PC-9 (cell line): Measurements from ENCODE around the gene KRTAP5-11. TPM values are rescaled to one million over a fixed set of nuclear protein-coding genes. Genes with fewer than 3 reads are reported as not detected.
"Not testable (repeated sequence)": the region's sequence is repeated elsewhere in the genome, so short reads cannot be mapped to it uniquely, and the experiment has no call there.

Source experiments
- BruUV-seq: library from RNA; stranded (reverse); fragments of 400-500 nt; replicated peaks from 2 replicates; lab custom pipeline; 2021; lab: Mats Ljungman, UMichigan
- CTCF ChIA-PET: fragments of 300-600 bp; sonication (Branson Sonifier 250); formaldehyde crosslinking; loops from one replicate; lab custom pipeline; 2022; ENCODE audit warnings: antibody characterized with exemption; lab: Charles Lee
- POLR2A ChIA-PET: fragments of 300-600 bp; sonication (Branson Sonifier 250); formaldehyde crosslinking; loops from one replicate; lab custom pipeline; 2022; ENCODE audit warnings: antibody characterized with exemption; ENCODE audit not compliant: unreplicated experiment; lab: Charles Lee
- DNase-seq, 2 experiments: peaks; one replicate each; pipeline versions ENCODE4 v3.0.0 to v3.0.0-alpha.2; 2015 to 2022; ENCODE audit warnings: mixed read lengths in 1 of 2
- H2AFZ ChIP-seq: fragments of 200-600 bp; sonication (generic); 2 replicates; pipeline ENCODE4 v1.8.1; 2017; ENCODE audit warnings: antibody characterized with exemption
- H3F3A ChIP-seq: fragments of 200-600 bp; sonication (generic); 2 replicates; pipeline ENCODE4 v1.8.1; 2017; ENCODE audit warnings: antibody characterized with exemption, mild to moderate bottlenecking, low read depth; ENCODE audit not compliant: insufficient read depth
- H3K27ac ChIP-seq: fragments of 200-600 bp; sonication (generic); 2 replicates; pipeline ENCODE4 v1.6.1; 2016; ENCODE audit warnings: mixed run types
- H3K27me3 ChIP-seq: fragments of 200-600 bp; sonication (generic); 2 replicates; pipeline ENCODE4 v1.6.1; 2016; ENCODE audit warnings: low read depth, mixed run types; ENCODE audit not compliant: insufficient read depth
- H3K36me3 ChIP-seq: fragments of 200-600 bp; sonication (generic); 2 replicates; pipeline ENCODE4 v1.6.1; 2016; ENCODE audit warnings: low read depth, mixed run types
- H3K4me1 ChIP-seq: fragments of 200-600 bp; sonication (generic); replicated peaks from 2 replicates; pipeline ENCODE4 v1.6.1; 2016; ENCODE audit warnings: mixed run types; ENCODE audit not compliant: insufficient read depth
- H3K4me2 ChIP-seq: fragments of 200-600 bp; sonication (generic); 2 replicates; pipeline ENCODE4 v1.6.1; 2017; ENCODE audit warnings: mixed run types
- H3K4me3 ChIP-seq: fragments of 200-600 bp; sonication (generic); 2 replicates; pipeline ENCODE4 v1.6.1; 2016; ENCODE audit warnings: mixed run types
- H3K79me2 ChIP-seq: fragments of 200-600 bp; sonication (generic); 2 replicates; pipeline ENCODE4 v1.6.1; 2017; ENCODE audit warnings: low read depth, mixed run types
- H3K9me2 ChIP-seq: fragments of 200-600 bp; sonication (generic); 2 replicates; pipeline ENCODE4 v1.8.1; 2017; ENCODE audit warnings: mild to moderate bottlenecking; ENCODE audit not compliant: insufficient read depth
- H3K9me3 ChIP-seq: fragments of 200-600 bp; sonication (generic); 2 replicates; pipeline ENCODE4 v1.8.1; 2016; ENCODE audit warnings: low read depth; ENCODE audit not compliant: insufficient read depth
- H4K20me1 ChIP-seq: fragments of 200-600 bp; sonication (generic); 2 replicates; pipeline ENCODE4 v1.8.1; 2017; ENCODE audit not compliant: insufficient read depth
- EZH2 ChIP-seq: fragments of 200-600 bp; sonication (generic); IDR thresholded peaks from 2 replicates; pipeline ENCODE4 v1.8.0; 2017; ENCODE audit warnings: antibody characterized with exemption, low read depth
- intact Hi-C: fragments of 100-400 bp; cut with micrococcal nuclease; formaldehyde crosslinking; loops from one replicate; pipeline ENCODE4 v1.10.0; 2022; ENCODE audit not compliant: unreplicated experiment
- total RNA-seq: library from RNA; stranded (reverse); gene quantifications from 2 replicates; pipeline ENCODE4 v1.2.3, GENCODE V29; 2021
- TF ChIP-seq, protein P1 (sequence below): fragments of 200-600 bp; sonication (generic); conservative IDR thresholded peaks from 2 replicates; pipeline ENCODE4 v1.6.1; 2017; ENCODE audit warnings: mixed run types, antibody characterized with exemption, mild to moderate bottlenecking, moderate library complexity

The KRTAP5-11 gene
- total RNA-seq, 1 experiment from 2014 or later, result not detected

DNA sequence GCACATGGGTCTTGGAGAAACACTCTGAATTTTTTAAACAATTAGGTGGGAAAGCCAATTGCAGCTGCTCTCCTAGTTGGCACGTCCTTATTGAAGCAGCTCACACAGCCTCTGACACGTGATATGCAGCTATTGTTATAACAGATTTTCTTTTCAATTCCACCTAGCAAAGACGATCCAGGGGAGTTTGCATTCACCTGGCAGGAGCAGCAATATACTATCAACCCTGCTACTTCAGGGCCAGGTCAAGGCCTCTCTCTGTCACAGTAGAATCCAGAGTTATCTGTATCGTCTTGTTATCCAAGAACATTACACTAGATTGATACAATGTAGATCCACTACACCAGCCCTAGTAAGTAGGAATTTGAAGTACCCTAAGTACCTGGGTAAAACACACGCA is 8.3 kb downstream of the KRTAP5-11 start:
- H3K9me3 ChIP-seq, result no peaks in the 10 kb centered on the region
- POLR2A ChIA-PET, result interaction anchor here (0.6 kb wide), 1 partner anchor 573 kb away, joined by 3 read pairs; no protein-coding TSS in a partner anchor
- intact Hi-C loops, result no loop called here
- H4K20me1 ChIP-seq, result no peaks in the 10 kb centered on the region
- H3K4me1 ChIP-seq, result no peaks in the 10 kb centered on the region
- peaks cover 44% of the 10 kb centered on the region for H3K27me3 ChIP-seq
- H3K27ac ChIP-seq, result no peak overlapping the region
- no peaks in the 10 kb centered on the region for H3F3A ChIP-seq
- H3K9me2 ChIP-seq, result no peaks in the 10 kb centered on the region
- H3K4me2 ChIP-seq, result no peak overlapping the region
- CTCF ChIA-PET, result interaction anchor here (0.6 kb wide), 1 partner anchor 1894 kb away, joined by 3 read pairs; no protein-coding TSS in a partner anchor
- H3K36me3 ChIP-seq, result no peaks in the 10 kb centered on the region
- H3K4me3 ChIP-seq, result no peak overlapping the region
- BruUV-seq, result no TSS peak
- no peak for DNase-seq
- H2AFZ ChIP-seq, result no peak overlapping the region
- TF ChIP-seq, protein P1, sequence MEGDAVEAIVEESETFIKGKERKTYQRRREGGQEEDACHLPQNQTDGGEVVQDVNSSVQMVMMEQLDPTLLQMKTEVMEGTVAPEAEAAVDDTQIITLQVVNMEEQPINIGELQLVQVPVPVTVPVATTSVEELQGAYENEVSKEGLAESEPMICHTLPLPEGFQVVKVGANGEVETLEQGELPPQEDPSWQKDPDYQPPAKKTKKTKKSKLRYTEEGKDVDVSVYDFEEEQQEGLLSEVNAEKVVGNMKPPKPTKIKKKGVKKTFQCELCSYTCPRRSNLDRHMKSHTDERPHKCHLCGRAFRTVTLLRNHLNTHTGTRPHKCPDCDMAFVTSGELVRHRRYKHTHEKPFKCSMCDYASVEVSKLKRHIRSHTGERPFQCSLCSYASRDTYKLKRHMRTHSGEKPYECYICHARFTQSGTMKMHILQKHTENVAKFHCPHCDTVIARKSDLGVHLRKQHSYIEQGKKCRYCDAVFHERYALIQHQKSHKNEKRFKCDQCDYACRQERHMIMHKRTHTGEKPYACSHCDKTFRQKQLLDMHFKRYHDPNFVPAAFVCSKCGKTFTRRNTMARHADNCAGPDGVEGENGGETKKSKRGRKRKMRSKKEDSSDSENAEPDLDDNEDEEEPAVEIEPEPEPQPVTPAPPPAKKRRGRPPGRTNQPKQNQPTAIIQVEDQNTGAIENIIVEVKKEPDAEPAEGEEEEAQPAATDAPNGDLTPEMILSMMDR, result no peak
- TF ChIP-seq EZH2, result no peak
- no peaks in the 10 kb centered on the region for H3K79me2 ChIP-seq

DNA sequence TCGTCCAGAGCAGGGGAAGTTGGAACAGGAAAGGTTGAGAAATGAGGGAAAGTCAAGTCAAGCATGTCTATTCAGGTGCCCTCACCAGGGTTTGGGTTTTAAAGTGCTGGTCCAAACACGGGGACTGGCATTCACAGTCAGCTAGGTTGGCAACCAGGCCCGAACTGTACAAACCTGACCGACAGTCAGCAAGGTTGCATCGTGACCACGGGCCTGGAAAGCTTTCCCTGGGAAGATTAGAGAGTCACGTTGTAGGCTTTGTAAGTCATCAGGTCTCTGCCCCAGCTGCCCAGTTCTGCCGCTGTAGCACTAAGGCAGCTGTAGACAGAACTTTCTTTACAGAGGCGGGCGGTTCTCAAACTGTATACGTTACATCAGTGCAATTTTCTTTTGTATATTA is 9.9 kb downstream of the KRTAP5-11 start:
- Histone ChIP-seq H3K79me2 (no peaks in the 10 kb centered on the region), H2AFZ (no peak overlapping the region), H3F3A (no peaks in the 10 kb centered on the region), H4K20me1 (no peaks in the 10 kb centered on the region), H3K27ac (no peak overlapping the region), H3K9me2 (no peaks in the 10 kb centered on the region), H3K4me3 (no peak overlapping the region), H3K36me3 (no peaks in the 10 kb centered on the region), H3K27me3 (peaks cover 40% of the 10 kb centered on the region), H3K4me2 (no peak overlapping the region), H3K4me1 (0 out of 2 replicates have a peak, but pooled peaks cover 5% of the 10 kb centered on the region), H3K9me3 (no peaks in the 10 kb centered on the region)
- no peak for DNase-seq
- ChIA-PET CTCF (interaction anchor here (0.7 kb wide), 1 partner anchor 399 kb away, joined by 3 read pairs; no protein-coding TSS in a partner anchor), POLR2A (no interaction called here)
- intact Hi-C loops, result no loop called here
- no TSS peak for BruUV-seq
- TF ChIP-seq, protein P1, result no peak

DNA sequence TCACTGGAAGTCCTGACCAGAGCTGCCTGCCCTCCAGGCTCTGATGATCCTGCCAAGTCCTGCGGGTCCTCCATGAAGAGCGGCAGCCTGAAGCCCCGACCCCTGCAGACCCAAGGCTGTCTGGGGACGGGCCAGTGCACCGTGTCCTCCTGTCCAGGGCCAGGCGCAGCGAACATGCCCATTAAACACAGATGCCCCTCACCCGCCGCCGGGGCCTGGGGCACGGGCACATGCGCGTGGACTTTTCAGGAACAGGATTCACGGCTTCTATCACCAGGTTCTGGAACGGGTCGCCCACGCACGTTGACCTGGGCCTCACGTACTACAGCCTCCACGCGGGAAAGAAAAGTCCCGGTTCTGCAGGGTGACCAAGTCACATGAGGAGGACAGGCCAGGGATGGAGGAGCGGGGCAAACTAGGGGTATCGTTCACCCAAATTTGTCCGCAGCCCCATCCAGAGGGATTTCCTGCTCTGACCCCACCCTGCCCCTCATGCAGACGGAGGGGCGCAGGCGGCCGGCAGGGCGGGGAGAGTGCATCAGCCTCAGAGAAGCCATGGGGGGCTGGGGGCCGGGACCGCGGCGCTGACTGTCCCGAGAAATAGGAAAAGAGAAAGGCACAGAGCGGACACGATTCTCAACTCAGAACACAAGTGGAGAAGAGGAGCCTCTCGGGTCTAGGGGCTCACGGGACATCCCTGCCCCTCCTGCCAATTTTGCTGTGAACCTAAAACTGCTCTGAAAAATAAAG is 11.4 kb downstream of the KRTAP5-11 start:
- CTCF ChIA-PET, result interaction anchor here (0.6 kb wide), 1 partner anchor 9 kb away, joined by 3 read pairs; no protein-coding TSS in a partner anchor
- H3K9me2 ChIP-seq, POLR2A ChIA-PET, intact Hi-C loops, H3K4me1 ChIP-seq, H3K4me2 ChIP-seq, H3K4me3 ChIP-seq, BruUV-seq, H3K27ac ChIP-seq, H3K79me2 ChIP-seq, H3K36me3 ChIP-seq, H2AFZ ChIP-seq, H3K9me3 ChIP-seq, DNase-seq, H3F3A ChIP-seq, H4K20me1 ChIP-seq: not testable (repeated sequence)
- peaks cover 32% of the 10 kb centered on the region for H3K27me3 ChIP-seq
